ENCODE measurements around the gene FUT3. TPM values are rescaled to one million over a fixed set of nuclear protein-coding genes. Genes with fewer than 3 reads are reported as not detected.

The FUT3 gene
- total RNA-seq, 1 experiment from 2014 or later: 0.48 TPM

DNA sequence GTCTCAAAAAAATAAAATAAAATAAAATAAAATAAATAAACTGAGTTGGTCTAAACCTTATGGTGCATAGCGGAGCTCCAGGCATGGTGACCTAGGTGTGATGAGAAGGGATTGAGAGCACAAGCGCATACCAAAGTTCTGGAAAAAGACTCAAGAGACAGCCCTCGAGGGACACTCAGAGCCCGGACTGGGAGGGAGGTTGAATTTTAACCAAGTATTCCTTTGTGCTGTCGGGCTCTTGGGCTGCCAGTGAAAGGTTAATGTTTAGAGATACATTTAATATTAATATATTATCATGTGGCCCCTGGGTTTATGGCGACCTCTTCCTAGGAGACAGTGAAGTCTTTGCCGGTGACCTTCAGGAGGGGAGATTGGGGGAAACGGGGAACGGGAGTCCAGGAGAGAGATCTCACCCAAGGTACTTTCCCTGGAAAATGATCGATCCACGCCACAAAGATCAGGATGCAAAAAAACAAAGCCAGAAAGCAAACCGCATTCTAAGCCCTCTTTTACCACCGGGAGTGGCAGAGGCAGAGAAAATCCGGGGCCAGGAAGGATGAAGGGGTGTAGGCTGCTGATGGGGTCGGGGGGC is 13.4 kb downstream of the FUT3 start:
- no peaks in the 10 kb centered on the region for H3K4me1 Mint-ChIP-seq
- ChIA-PET CTCF (interaction anchor here (1.1 kb wide), 1 partner anchor 34 kb away, joined by 5 read pairs; no protein-coding TSS in a partner anchor), POLR2A (no interaction called here)
- H3K9me3 Mint-ChIP-seq: no peaks in the 10 kb centered on the region
- no peak for ATAC-seq
- H3K27me3 Mint-ChIP-seq (ENCODE audit: low read depth): peaks cover 23% of the 10 kb centered on the region
- H3K36me3 Mint-ChIP-seq: no peaks in the 10 kb centered on the region
- no peak for DNase-seq (ENCODE audit: low spot score)
- no peak overlapping the region for H3K27ac Mint-ChIP-seq
- TF ChIP-seq ZNF425 (CRISPR knock-in tag; conservative IDR thresholded peaks at IDR 0.05): no peak
- TF ChIP-seq, protein P1, sequence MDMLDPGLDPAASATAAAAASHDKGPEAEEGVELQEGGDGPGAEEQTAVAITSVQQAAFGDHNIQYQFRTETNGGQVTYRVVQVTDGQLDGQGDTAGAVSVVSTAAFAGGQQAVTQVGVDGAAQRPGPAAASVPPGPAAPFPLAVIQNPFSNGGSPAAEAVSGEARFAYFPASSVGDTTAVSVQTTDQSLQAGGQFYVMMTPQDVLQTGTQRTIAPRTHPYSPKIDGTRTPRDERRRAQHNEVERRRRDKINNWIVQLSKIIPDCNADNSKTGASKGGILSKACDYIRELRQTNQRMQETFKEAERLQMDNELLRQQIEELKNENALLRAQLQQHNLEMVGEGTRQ (CRISPR knock-in tag; IDR thresholded peaks at IDR 0.05): no peak
- no peak for TF ChIP-seq E2F5 (CRISPR knock-in tag; IDR thresholded peaks at IDR 0.05)
- no peak for TF ChIP-seq E2F4 (CRISPR knock-in tag; IDR thresholded peaks at IDR 0.05; ENCODE audit: borderline replicate concordance, low read depth)
- TF ChIP-seq, protein P2, sequence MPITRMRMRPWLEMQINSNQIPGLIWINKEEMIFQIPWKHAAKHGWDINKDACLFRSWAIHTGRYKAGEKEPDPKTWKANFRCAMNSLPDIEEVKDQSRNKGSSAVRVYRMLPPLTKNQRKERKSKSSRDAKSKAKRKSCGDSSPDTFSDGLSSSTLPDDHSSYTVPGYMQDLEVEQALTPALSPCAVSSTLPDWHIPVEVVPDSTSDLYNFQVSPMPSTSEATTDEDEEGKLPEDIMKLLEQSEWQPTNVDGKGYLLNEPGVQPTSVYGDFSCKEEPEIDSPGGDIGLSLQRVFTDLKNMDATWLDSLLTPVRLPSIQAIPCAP (CRISPR knock-in tag; IDR thresholded peaks at IDR 0.05): no peak
- TF ChIP-seq GRHL2 (CRISPR knock-in tag; IDR thresholded peaks at IDR 0.05; ENCODE audit: insufficient replicate concordance, severe bottlenecking): no peak
- TF ChIP-seq SMAD3 (CRISPR knock-in tag; IDR thresholded peaks at IDR 0.05; ENCODE audit: borderline replicate concordance): no peak
- no peak for TF ChIP-seq SOX15 (CRISPR knock-in tag; IDR thresholded peaks at IDR 0.05)
- TF ChIP-seq, protein P3, sequence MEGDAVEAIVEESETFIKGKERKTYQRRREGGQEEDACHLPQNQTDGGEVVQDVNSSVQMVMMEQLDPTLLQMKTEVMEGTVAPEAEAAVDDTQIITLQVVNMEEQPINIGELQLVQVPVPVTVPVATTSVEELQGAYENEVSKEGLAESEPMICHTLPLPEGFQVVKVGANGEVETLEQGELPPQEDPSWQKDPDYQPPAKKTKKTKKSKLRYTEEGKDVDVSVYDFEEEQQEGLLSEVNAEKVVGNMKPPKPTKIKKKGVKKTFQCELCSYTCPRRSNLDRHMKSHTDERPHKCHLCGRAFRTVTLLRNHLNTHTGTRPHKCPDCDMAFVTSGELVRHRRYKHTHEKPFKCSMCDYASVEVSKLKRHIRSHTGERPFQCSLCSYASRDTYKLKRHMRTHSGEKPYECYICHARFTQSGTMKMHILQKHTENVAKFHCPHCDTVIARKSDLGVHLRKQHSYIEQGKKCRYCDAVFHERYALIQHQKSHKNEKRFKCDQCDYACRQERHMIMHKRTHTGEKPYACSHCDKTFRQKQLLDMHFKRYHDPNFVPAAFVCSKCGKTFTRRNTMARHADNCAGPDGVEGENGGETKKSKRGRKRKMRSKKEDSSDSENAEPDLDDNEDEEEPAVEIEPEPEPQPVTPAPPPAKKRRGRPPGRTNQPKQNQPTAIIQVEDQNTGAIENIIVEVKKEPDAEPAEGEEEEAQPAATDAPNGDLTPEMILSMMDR (IDR thresholded peaks at IDR 0.05): no peak
- no peak for TF ChIP-seq E2F1 (CRISPR knock-in tag; IDR thresholded peaks at IDR 0.05)
- no peak for TF ChIP-seq TEAD4 (CRISPR knock-in tag; IDR thresholded peaks at IDR 0.05)
- no peak for TF ChIP-seq JAZF1 (CRISPR knock-in tag; IDR thresholded peaks at IDR 0.05)
- TF ChIP-seq, protein P4, sequence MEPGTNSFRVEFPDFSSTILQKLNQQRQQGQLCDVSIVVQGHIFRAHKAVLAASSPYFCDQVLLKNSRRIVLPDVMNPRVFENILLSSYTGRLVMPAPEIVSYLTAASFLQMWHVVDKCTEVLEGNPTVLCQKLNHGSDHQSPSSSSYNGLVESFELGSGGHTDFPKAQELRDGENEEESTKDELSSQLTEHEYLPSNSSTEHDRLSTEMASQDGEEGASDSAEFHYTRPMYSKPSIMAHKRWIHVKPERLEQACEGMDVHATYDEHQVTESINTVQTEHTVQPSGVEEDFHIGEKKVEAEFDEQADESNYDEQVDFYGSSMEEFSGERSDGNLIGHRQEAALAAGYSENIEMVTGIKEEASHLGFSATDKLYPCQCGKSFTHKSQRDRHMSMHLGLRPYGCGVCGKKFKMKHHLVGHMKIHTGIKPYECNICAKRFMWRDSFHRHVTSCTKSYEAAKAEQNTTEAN (CRISPR knock-in tag; IDR thresholded peaks at IDR 0.05): no peak
- H3K4me3 Mint-ChIP-seq: no peak overlapping the region

Measured in WTC11 (cell line).